A673 (cell line): Measurements from ENCODE around the gene SRCAP. TPM values are rescaled to one million over a fixed set of nuclear protein-coding genes. Genes with fewer than 3 reads are reported as not detected.

Experiments
- Bru-seq: library from RNA; stranded (reverse); fragments of 400-500 nt; gene quantifications from one replicate; lab custom pipeline; 2021; lab: Mats Ljungman, UMichigan
- BruChase-seq, 2 experiments: library from RNA; stranded (reverse); fragments of 400-500 nt; gene quantifications; one replicate each; lab custom pipeline; 2021; lab: Mats Ljungman, UMichigan
- BruUV-seq: library from RNA; stranded (reverse); fragments of 400-500 nt; replicated peaks from 2 replicates; lab custom pipeline; 2021; lab: Mats Ljungman, UMichigan
- CTCF ChIA-PET: fragments of 300-600 bp; sonication (Branson Sonifier 250); formaldehyde crosslinking; loops from one replicate; lab custom pipeline; 2022; ENCODE audit warnings: antibody characterized with exemption; lab: Charles Lee
- POLR2A ChIA-PET: fragments of 300-600 bp; sonication (Branson Sonifier 250); formaldehyde crosslinking; loops from one replicate; lab custom pipeline; 2022; ENCODE audit warnings: antibody characterized with exemption; ENCODE audit not compliant: low non-redundant PET; lab: Charles Lee
- DNase-seq: peaks from one replicate; pipeline ENCODE4 v3.0.0-alpha.2; 2015; ENCODE audit warnings: low spot score
- H3K27ac ChIP-seq: fragments of 200-600 bp; sonication (generic); 2 replicates; pipeline ENCODE4 v1.5.1; 2016; ENCODE audit warnings: mixed run types, low read depth, mild to moderate bottlenecking, mixed read lengths, antibody characterized with exemption, low read length; ENCODE audit not compliant: poor library complexity, severe bottlenecking
- H3K27me3 ChIP-seq: fragments of 200-600 bp; sonication (generic); replicated peaks from 2 replicates; pipeline ENCODE4 v1.6.1; 2017; ENCODE audit warnings: mixed run types, low read depth, mild to moderate bottlenecking, mixed read lengths, antibody characterized with exemption, low read length; ENCODE audit not compliant: insufficient read depth, poor library complexity
- H3K36me3 ChIP-seq: fragments of 200-600 bp; sonication (generic); 2 replicates; pipeline ENCODE4 v1.6.1; 2016; ENCODE audit warnings: mixed run types, mild to moderate bottlenecking, mixed read lengths, antibody characterized with exemption, low read length; ENCODE audit not compliant: insufficient read depth, poor library complexity, severe bottlenecking
- H3K4me1 ChIP-seq: fragments of 200-600 bp; sonication (generic); 2 replicates; pipeline ENCODE4 v1.6.1; 2017; ENCODE audit warnings: mixed run types, mild to moderate bottlenecking, mixed read lengths, antibody characterized with exemption, low read length; ENCODE audit not compliant: insufficient read depth, poor library complexity, severe bottlenecking
- H3K4me3 ChIP-seq: fragments of 200-600 bp; sonication (generic); 2 replicates; pipeline ENCODE4 v1.5.1; 2016; ENCODE audit warnings: low read depth, mixed run types, mild to moderate bottlenecking, mixed read lengths, low read length; ENCODE audit not compliant: poor library complexity, severe bottlenecking
- H3K9me3 ChIP-seq: fragments of 200-600 bp; sonication (generic); 2 replicates; pipeline ENCODE4 v1.6.1; 2016; ENCODE audit warnings: mixed run types, low read depth, mild to moderate bottlenecking, mixed read lengths, antibody characterized with exemption, low read length; ENCODE audit not compliant: poor library complexity, severe bottlenecking
- EZH2 ChIP-seq: fragments of 200-600 bp; sonication (generic); IDR thresholded peaks from 2 replicates; pipeline ENCODE4 v1.6.1; 2017; ENCODE audit warnings: borderline replicate concordance, low read depth, mild to moderate bottlenecking, mixed read lengths, antibody characterized with exemption, low read length; ENCODE audit not compliant: poor library complexity, severe bottlenecking
- intact Hi-C: fragments of 100-400 bp; cut with micrococcal nuclease; formaldehyde crosslinking; loops from one replicate; pipeline ENCODE4 v1.10.0; 2022; ENCODE audit not compliant: unreplicated experiment
- long read RNA-seq: library from polyadenylated mRNA; stranded (forward); transcript quantifications from one replicate; pipeline ENCODE4 v2.0.0, GENCODE V29; 2022
- total RNA-seq: library from RNA; stranded (reverse); gene quantifications from 2 replicates; pipeline ENCODE4 v1.2.3, GENCODE V29; 2021
- TF ChIP-seq, protein P1 (sequence below): fragments of 300-800, 200-600 bp; sonication (generic); conservative IDR thresholded peaks from 2 replicates; pipeline ENCODE4 v1.5.1; 2017; ENCODE audit warnings: low read depth, mild to moderate bottlenecking, antibody characterized with exemption, low read length, moderate library complexity, mixed read lengths

Gene SRCAP
- total RNA-seq (86.2 and 104 TPM in 2 replicates), Bru-seq, nascent RNA (percentile 92 among the genes with signal in this experiment), BruChase-seq, experiment 1, labeled RNA remaining after a 2-hour chase (percentile 87 among the genes with signal in this experiment), BruChase-seq, experiment 2, labeled RNA remaining after a 6-hour chase (percentile 92 among the genes with signal in this experiment)
- long read RNA-seq, partial matches to known transcripts = 51 of 54 reads
- long read RNA-seq, other reads (novel, unspliced or antisense) = 3 of 54 reads

DNA sequence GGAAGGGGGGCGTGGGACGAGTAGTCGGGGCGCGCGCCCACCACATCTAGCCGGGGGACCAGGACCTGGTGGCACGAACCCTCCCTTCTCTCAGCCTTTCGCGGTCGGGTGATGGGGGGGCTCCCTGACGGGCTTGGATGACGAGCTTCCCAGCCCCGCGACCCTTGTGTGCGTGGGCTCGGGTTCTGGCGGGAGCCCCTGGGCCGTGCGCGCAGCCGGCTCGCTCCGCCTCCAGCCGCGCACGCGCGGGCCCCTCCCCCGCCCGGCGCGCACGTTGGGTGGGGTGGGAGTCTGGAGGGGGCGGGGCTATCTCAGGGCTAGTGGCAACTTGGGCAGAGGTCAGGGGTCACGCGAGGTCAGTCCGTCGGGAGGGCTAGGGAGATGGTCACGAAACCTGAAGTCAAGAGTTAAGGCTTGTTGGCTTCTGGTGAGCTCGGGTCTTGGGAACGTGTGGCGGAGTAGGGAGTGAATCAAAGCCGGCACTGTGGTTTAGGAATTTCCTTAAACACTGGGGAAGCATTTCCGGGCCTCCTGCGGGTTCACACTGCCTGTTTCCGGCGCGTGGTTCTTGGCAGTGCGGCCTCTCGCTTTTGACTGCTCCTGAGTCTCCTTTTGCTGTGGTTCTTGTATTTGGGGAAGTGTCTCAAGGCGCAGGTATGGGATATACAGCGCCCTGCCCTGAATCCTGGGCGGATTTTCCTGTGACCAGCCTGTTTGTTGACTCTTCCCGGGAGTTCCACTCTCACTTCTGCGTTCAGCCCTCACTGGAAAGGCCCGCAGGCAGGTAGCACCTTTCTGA is at the start of gene SRCAP:
Gene SRCAP (plus strand): TSS at position 356 of the 799 bp plus-strand sequence. CDS start 1,654 bp downstream, outside the sequence.
- POLR2A ChIA-PET = interaction anchor here (0.6 kb wide), 1 partner anchor 84 kb away, joined by 3 read pairs; no protein-coding TSS in a partner anchor
- TSS peak; percentile 42 for BruUV-seq
- Histone ChIP-seq H3K27ac (peak within 1 kb of the TSS; percentile 100), H3K4me3 (peak within 1 kb of the TSS; percentile 96), H3K36me3 (peaks cover 30% of the 10 kb centered on the region), H3K4me1 (peaks cover 16% of the 10 kb centered on the region), H3K27me3 (no peaks in the 10 kb centered on the region), H3K9me3 (no peaks in the 10 kb centered on the region)
- TF ChIP-seq EZH2 = no peak
- TF ChIP-seq, protein P1, sequence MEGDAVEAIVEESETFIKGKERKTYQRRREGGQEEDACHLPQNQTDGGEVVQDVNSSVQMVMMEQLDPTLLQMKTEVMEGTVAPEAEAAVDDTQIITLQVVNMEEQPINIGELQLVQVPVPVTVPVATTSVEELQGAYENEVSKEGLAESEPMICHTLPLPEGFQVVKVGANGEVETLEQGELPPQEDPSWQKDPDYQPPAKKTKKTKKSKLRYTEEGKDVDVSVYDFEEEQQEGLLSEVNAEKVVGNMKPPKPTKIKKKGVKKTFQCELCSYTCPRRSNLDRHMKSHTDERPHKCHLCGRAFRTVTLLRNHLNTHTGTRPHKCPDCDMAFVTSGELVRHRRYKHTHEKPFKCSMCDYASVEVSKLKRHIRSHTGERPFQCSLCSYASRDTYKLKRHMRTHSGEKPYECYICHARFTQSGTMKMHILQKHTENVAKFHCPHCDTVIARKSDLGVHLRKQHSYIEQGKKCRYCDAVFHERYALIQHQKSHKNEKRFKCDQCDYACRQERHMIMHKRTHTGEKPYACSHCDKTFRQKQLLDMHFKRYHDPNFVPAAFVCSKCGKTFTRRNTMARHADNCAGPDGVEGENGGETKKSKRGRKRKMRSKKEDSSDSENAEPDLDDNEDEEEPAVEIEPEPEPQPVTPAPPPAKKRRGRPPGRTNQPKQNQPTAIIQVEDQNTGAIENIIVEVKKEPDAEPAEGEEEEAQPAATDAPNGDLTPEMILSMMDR = no peak
- DNase-seq = peak; percentile 95
- intact Hi-C loops = loop anchor here (2.0 to 10.0 kb wide), 2 partner anchors 40 to 634 kb away; partner anchors contain the start of genes ALDOA and FBRS
- CTCF ChIA-PET = no interaction called here

- intact Hi-C loops = loop anchor here (1.0 kb wide), 1 partner anchor 8 kb away; the partner anchor contains the start of gene FBRS
- Histone ChIP-seq H3K4me1 (peaks cover 5% of the 10 kb centered on the region), H3K27me3 (no peaks in the 10 kb centered on the region), H3K9me3 (no peaks in the 10 kb centered on the region), H3K36me3 (peaks cover 13% of the 10 kb centered on the region), H3K4me3 (peak overlapping the region; percentile 86), H3K27ac (peak overlapping the region; percentile 85)
- DNase-seq = no peak
- CTCF ChIA-PET = interaction anchor here (0.5 to 0.7 kb wide), 2 partner anchors 51 to 240 kb away, joined by 3 to 9 read pairs; no protein-coding TSS in a partner anchor
- TF ChIP-seq, protein P1 = no peak
- no peak for TF ChIP-seq EZH2
- POLR2A ChIA-PET = interaction anchor here (0.5 kb wide), 1 partner anchor 23 kb away, joined by 4 read pairs; no protein-coding TSS in a partner anchor
- TSS peak; percentile 86 for BruUV-seq
Observed at GRCh38 chr16:30649725-30650368, 49.1 kb upstream of the SRCAP start.
